ENCODE data around the gene SPECC1. TPM values are rescaled to one million over a fixed set of nuclear protein-coding genes. Genes with fewer than 3 reads are reported as not detected.

Gene SPECC1
- polyA plus RNA-seq, 1 of the 3 experiments (the other 2 are of a cell fraction): 11.2 TPM

GRCh38 chr17:20213449-20213848 lies 204.3 kb downstream of the SPECC1 start (continued):
- no peak for TF ChIP-seq ZBTB33 (IDR thresholded peaks at IDR 0.05; ENCODE audit: borderline replicate concordance, low read depth)
- TF ChIP-seq ELF1 (IDR thresholded peaks at IDR 0.05): no peak
- TF ChIP-seq NRF1 (IDR thresholded peaks at IDR 0.05; ENCODE audit: low read depth, low read length): no peak
- TF ChIP-seq MEF2A (IDR thresholded peaks at IDR 0.05; ENCODE audit: borderline replicate concordance, low read depth): no peak
- no peak for TF ChIP-seq GABPA (IDR thresholded peaks at IDR 0.05; ENCODE audit: low read depth)
- TF ChIP-seq CTCF (IDR thresholded peaks at IDR 0.05): no peak
- TF ChIP-seq TEAD4 (IDR thresholded peaks at IDR 0.05; ENCODE audit: borderline replicate concordance, insufficient read depth): no peak
- no peak for TF ChIP-seq PBX3 (IDR thresholded peaks at IDR 0.05)
- no peak for TF ChIP-seq RXRA (IDR thresholded peaks at IDR 0.05; ENCODE audit: borderline replicate concordance, low read depth)
- no peak for TF ChIP-seq POLR2AphosphoS5 (IDR thresholded peaks at IDR 0.05; ENCODE audit: low read depth, low read length)
- no peak for TF ChIP-seq MAX (IDR thresholded peaks at IDR 0.05; ENCODE audit: low read depth)
- TF ChIP-seq JUND (IDR thresholded peaks at IDR 0.05): no peak

- H3K9me2 ChIP-seq: no peaks in the 10 kb centered on the region
- DNase-seq: no peak
- no peak overlapping the region for H3K9ac ChIP-seq
- H3K79me2 ChIP-seq (ENCODE audit: insufficient read depth): peaks cover 3% of the 10 kb centered on the region; the same call in 1 of the 2 replicates
- TF ChIP-seq PBX3 (IDR thresholded peaks at IDR 0.05) (no peak), FOXM1 (IDR thresholded peaks at IDR 0.05; ENCODE audit: low read depth) (no peak), SMC3 (IDR thresholded peaks at IDR 0.05; ENCODE audit: low read depth, low read length) (no peak), POLR2AphosphoS5 (IDR thresholded peaks at IDR 0.05; ENCODE audit: low read depth, low read length) (no peak), RXRA (IDR thresholded peaks at IDR 0.05; ENCODE audit: borderline replicate concordance, low read depth) (no peak), SIN3A (IDR thresholded peaks at IDR 0.05; ENCODE audit: borderline replicate concordance, low read depth, low read length) (no peak), FOXJ3 (CRISPR knock-in tag; IDR thresholded peaks at IDR 0.05) (no peak), RFX5 (IDR thresholded peaks at IDR 0.05; ENCODE audit: low read length) (no peak), NFIC (IDR thresholded peaks at IDR 0.05; ENCODE audit: borderline replicate concordance) (no peak), ZBTB33 (IDR thresholded peaks at IDR 0.05; ENCODE audit: borderline replicate concordance, low read depth) (no peak), GATA2 (CRISPR knock-in tag; IDR thresholded peaks at IDR 0.05) (no peak)
- ChIA-PET POLR2A (no interaction called here), CTCF (interaction anchor here (0.5 to 2.0 kb wide), 3 partner anchors 12 to 125 kb away, joined by 3 to 9 read pairs (median 4); no protein-coding TSS in a partner anchor)
- H3K4me2 ChIP-seq: no peak overlapping the region
- no peak overlapping the region for H2AFZ ChIP-seq (ENCODE audit: low read depth)
- H3K4me1 ChIP-seq (ENCODE audit: control insufficient read depth in 1 of 2, insufficient read depth in 2 of 2, low read depth in 1 of 2, low read length in 1 of 2): no peaks in the 10 kb centered on the region; a peak in 1 of 4 replicates
- 98% methylated on average over 5 of the region's 8 CpGs for WGBS (ENCODE audit: low lambda C conversion rate)
- H3K27me3 ChIP-seq (ENCODE audit: insufficient read depth): no peaks in the 10 kb centered on the region
- no peak overlapping the region for H3K27ac ChIP-seq (ENCODE audit: low read depth in 2 of 2, low read length in 1 of 2)
- no peaks in the 10 kb centered on the region for H3K9me3 ChIP-seq
- H4K20me1 ChIP-seq (ENCODE audit: insufficient read depth): no peaks in the 10 kb centered on the region
- H3F3A ChIP-seq (replicated peaks; ENCODE audit: insufficient read depth): no peaks in the 10 kb centered on the region
- H3K4me3 ChIP-seq (ENCODE audit: low read depth in 2 of 2, low read length in 1 of 2): no peak overlapping the region
- H3K36me3 ChIP-seq (replicated peaks in 1 of 2; ENCODE audit: control insufficient read depth in 1 of 2, insufficient read depth in 2 of 2, low read length in 1 of 2): no peaks in the 10 kb centered on the region
Observed at GRCh38 chr17:20214794-20215193, 205.6 kb downstream of the SPECC1 start.
